HG03354 (cell line): Measurements from ENCODE around the gene CEBPB.
"Not testable (repeated sequence)": the region's sequence is repeated elsewhere in the genome, so short reads cannot be mapped to it uniquely, and the experiment has no call there.

Experiments used
- ATAC-seq: cut with Tn5 transposase; IDR thresholded peaks from one replicate; pipeline ENCODE4 v1.9.1; 2021; ENCODE audit warnings: mild to moderate bottlenecking; ENCODE audit not compliant: unreplicated experiment, poor library complexity, severe bottlenecking

CEBPB gene

GRCh38 chr20:50190251-50191064 is at the start of gene CEBPB:
Gene CEBPB, plus strand, starts transcription at chr20:50190830. Its CDS starts 204 bp downstream, at chr20:50191034.
- ATAC-seq, result peak; percentile 51

- ATAC-seq, result no peak
Measured at GRCh38 chr20:50141018-50141675, 49.5 kb upstream of the CEBPB start.

GRCh38 chr20:50141811-50142561 is 48.6 kb upstream of the CEBPB start:
- no peak for ATAC-seq

GRCh38 chr20:50142812-50143211 is 47.8 kb upstream of the CEBPB start:
- no peak for ATAC-seq

- ATAC-seq, result no peak
Measured at GRCh38 chr20:50144362-50144761, 46.3 kb upstream of the CEBPB start.

GRCh38 chr20:50145566-50145965 is 45.1 kb upstream of the CEBPB start:
- ATAC-seq, result no peak

- no peak for ATAC-seq
Measured at GRCh38 chr20:50146214-50146613, 44.4 kb upstream of the CEBPB start.

- ATAC-seq, result peak; percentile 69
Measured at GRCh38 chr20:50146732-50147662, 43.6 kb upstream of the CEBPB start.

GRCh38 chr20:50149481-50150254 is 41.0 kb upstream of the CEBPB start:
- ATAC-seq, result no peak

- ATAC-seq, result no peak
Measured at GRCh38 chr20:50151034-50151743, 39.4 kb upstream of the CEBPB start.

GRCh38 chr20:50152394-50153152 is 38.1 kb upstream of the CEBPB start:
- ATAC-seq, result no peak

- peak; percentile 24 for ATAC-seq
Measured at GRCh38 chr20:50153153-50153499, 37.5 kb upstream of the CEBPB start.

GRCh38 chr20:50153500-50154377 is 36.9 kb upstream of the CEBPB start, which contains the start of gene PEDS1:
Gene PEDS1, minus strand, starts transcription at chr20:50153723. Its CDS starts 86 bp downstream, at chr20:50153637.
- peak; percentile 91 for ATAC-seq

GRCh38 chr20:50161494-50161893 is 29.1 kb upstream of the CEBPB start:
- not testable (repeated sequence) for ATAC-seq

GRCh38 chr20:50163570-50164317 is 26.9 kb upstream of the CEBPB start:
- no peak for ATAC-seq
